ENCODE measurements around the gene DPP6.

DPP6 gene

DNA sequence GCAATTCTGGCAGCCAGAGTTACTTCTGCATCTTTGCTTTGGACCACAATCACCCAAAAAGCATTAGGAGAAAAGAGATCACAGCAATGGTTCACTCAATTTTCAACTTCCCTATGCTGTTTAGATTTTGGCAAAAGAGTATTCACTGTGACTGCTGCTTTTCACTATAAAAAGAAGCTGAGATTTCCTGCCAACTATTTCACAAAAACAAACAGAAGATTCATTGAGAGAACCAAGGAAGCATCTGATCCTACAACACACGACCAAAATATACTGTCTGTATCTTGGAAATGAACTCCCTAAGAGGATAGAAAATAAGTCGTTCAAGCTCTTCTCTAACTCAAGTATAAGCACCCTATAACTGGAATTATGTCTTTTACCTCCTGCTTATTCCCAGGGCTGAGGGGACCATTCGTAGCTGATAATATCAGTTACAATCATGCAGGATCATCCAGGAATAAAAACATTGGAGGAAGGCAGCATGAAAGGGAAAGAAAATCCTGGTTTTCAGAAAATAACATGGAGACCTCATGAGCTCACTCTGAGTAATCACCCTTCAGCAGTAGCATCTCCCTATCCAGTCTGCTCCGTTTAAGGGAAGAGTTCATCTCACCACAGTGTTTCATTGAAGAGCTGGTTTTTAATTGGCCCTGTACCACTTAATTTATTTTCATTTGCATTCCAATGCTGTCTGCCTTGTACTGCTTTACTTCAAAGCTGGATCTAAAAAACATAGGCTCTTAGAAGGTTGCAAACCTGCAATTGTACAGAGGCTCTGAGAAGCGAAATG, 694.6 kb downstream of the DPP6 start:
- DNase-seq = no peak

GRCh38 chr7:154748089-154748786, 696.0 kb downstream of the DPP6 start:
- no peak for DNase-seq

GRCh38 chr7:154750353-154750801, 698.2 kb downstream of the DPP6 start:
- DNase-seq = no peak

- DNase-seq = no peak
These were observed 701.0 kb downstream of the DPP6 start for GRCh38 chr7:154753226-154753625.

DNA sequence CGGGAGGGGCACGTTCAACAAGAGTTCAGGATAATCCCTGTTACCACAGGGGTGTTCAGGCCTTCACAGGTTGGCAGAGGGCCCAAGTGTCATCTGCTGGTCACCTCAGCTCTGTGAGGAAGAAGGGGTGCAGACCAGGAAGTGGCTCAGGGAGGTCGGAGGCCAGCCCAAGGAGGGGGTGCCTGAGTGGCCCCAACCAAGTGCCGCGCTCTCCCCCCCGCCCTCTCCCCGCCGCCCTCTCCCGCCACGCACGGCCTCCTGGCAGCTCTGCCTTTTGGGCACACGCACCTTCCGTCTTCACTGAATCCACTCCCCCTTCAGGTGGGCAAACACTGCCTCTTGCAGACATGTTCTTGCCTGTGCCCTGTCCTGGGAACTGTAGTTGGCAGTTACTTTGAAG, 705.6 kb downstream of the DPP6 start:
- no peak for DNase-seq

GRCh38 chr7:154759989-154760388, 707.8 kb downstream of the DPP6 start:
- DNase-seq = no peak

GRCh38 chr7:154765118-154765517, 712.9 kb downstream of the DPP6 start:
- no peak for DNase-seq

DNA sequence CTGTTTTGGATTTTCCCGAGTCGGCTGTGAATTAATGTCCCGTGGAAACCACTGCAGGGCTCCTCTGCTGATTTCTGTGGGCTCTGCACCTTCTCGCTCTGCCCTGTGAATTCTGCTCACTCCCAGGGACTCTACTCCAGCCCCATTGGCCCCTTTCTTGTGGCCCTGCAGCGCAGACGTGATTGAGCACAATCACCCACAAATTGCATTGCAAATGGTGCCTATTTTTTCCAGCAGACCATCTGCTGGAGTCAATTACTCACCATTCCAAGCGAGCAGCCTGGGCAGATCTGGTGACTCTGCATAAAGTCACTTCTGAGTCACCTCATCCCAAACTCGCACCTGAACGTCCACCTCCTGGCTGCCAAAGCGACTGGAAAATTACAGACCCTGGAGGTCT, 714.9 kb downstream of the DPP6 start:
- DNase-seq = no peak

GRCh38 chr7:154767821-154768415, 715.7 kb downstream of the DPP6 start:
- DNase-seq = no peak

GRCh38 chr7:154769001-154769400, 716.8 kb downstream of the DPP6 start:
- DNase-seq = no peak

- DNase-seq = no peak
These were observed 717.3 kb downstream of the DPP6 start for GRCh38 chr7:154769527-154769926.

DNA sequence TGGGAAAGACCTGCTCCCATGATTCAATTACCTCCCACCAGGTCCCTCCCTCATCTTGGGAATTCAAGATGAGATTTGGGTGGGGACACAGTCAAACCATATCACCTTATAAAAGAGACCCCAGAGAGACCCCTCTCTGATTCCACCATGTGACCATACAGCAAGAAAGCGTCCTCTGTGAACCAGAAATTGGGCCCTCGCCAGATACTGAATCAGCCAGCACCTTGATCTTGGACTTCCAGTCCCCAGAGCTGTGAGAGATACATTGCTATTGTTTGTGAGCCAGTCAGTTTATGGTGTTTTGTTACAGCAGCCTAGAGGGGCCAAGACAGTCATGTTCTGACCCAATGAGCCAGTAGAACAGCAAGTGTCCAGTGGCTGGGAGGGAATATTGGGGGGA, 718.2 kb downstream of the DPP6 start:
- no peak for DNase-seq

GRCh38 chr7:154770962-154771361, 718.8 kb downstream of the DPP6 start:
- DNase-seq = no peak

DNA sequence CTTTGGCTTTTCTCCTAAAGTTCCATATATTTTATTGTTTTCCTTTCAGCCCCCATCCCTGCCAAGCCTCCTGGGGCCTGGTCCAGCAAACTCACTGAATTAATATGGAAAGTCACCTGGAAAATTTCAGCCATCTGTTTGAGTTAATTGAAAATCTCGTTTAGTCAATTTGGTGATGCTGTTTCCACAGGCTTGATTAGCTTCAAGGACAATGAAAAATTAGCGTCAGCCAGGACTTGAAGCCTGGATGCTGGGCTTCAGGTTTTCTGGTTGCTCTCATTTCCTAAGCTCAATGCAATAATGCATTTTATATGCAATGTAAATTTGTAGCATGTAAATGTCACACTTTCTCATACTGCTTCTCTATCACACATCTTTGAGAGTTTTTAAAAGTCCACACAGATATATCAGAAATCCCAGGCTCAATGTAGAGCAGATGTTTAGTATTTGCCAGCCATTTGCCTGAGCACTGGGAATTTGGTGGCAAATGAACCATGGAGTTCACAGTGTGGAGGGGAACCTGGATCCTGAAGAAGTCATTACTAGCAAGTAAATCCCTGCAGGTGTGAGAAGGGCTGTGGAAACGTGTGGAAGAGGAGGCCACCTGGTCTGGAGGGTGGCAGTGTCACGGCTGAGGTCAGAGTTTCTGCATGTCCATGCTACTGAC, 722.2 kb downstream of the DPP6 start:
- DNase-seq = no peak

- no peak for DNase-seq
These were observed 723.5 kb downstream of the DPP6 start for GRCh38 chr7:154775681-154776080.

- no peak for DNase-seq
These were observed 724.2 kb downstream of the DPP6 start for GRCh38 chr7:154776350-154776749.

DNA sequence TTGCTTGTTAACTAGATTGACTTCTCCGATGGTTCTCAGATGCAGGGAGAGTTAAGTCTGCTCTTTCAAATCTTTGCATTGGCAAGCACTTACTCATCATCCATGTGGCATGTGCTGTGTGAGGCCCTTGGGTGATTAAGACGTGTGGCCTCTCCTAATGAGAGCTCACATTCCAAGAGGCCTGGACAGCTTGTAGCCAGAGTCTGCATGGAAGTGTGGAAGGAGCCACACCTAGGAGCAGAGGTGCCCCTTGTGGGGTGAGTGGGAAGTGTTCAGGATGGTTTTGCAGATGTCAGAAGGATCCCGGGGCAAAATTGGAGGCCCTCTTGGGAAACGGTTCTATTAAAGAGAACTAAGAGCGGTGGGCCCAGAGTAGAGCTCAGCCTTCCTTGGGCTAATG, 724.8 kb downstream of the DPP6 start:
- DNase-seq = no peak

DNA sequence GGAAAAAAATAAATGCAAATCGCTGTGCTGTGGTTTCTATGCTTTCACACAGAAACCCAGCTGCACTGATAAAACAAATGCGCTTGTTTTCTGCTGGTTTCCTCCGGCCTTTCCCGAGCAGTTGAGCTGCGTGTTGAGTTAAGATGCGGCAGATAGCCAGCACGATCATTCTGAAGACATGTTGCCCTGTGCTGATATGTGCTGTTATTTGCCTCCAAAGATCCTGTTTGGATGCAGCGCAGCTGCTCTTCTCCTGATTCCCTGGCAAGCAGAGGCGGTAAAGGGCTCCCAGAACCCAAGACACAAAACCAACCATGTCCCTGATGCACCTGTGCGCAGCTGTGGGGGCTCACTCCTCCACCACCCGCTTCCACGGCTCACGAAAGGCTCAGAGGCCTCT, 725.3 kb downstream of the DPP6 start:
- no peak for DNase-seq

DNA sequence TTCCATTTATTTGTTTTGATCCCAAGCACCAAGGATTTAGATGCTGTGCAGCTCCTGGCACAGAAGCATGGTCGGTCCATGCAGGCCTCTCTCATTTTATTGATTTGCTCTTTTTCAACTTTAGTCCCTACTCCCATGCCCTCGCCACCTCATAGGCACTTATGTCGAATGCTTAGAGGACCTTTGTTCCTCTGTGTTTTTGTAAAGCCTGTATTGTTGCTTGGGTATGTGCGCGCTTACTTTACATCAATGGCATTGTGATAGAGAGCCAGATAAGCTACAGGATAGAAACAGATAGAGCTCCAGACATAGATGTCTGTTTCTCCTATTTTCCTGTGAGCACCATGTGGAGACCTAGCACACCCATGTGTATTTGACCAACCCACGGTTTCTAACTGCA, 725.7 kb downstream of the DPP6 start:
- DNase-seq = no peak

DNA sequence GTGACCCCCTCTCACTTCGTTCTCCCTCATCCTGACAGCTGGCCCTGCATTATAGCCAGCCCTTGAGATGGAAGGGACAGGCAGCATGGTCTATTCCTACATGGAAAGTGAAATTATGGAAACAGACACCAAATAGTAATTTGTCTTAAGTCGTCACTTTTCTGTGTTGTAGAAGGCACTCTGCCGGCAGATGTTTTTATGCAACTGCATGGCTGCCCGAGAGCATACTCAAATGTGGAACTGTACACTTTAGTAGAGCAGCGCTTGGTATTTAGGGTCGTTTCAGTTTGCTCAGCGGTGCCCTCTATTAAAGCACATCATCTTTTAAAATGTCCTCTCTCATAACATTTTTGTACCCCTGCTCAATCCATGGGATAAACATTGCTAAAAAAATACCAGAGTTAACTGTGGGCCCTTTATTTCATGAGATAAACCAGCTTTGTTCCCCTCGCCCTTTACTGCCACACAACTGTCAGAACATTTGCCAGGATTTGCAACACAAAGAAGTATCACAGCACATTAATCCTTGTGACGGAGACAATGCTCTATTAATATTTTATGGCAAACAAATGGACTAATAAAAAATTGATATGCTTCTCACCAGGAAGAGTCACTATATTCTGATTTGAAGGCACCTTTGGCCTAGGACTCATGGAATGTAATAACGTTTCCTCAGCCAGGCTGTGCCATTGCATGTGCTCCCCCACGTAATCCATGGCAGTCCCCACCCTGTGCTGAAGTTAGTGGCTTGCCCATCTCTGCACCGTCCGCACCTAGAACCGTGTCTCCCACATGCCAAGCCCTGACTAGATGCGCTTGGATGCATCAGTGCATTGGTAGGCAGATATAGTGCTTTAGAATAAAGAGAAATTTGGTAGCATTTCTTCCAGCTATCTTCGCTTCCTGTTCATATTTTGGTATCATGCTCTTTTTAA, 729.4 kb downstream of the DPP6 start:
- DNase-seq = no peak

DNA sequence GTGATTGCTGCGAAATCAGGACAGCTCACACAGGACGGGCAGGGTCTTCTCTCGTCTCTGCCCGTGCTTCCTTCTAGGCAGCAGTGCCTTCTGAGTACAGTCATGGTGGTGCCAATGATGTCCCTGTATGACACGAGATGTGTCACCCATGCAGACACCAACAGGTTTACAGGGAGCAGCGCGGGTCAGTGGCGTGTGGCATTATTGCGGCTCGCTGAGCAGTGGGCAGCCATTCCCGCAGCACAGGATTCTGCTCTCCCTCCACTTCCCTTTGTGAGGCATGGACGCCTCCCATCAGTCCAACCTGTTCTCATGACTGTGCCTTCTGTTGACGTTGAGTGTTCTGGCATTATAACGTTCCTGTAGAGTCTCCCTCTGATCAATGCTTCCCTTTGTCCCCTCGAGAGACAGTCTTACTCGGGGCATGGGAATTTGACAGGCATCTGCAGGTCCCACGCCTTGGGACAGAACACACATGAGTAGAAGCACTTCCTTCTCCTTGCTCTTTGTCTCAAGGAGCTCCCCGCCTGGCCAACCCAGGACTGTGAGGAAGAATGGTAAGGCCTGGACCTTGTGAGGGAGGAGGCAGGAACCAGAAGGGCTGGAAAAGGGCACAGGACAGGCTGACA, 731.2 kb downstream of the DPP6 start:
- DNase-seq = no peak

- DNase-seq = no peak
These were observed 733.7 kb downstream of the DPP6 start for GRCh38 chr7:154785898-154786297.

Data from right forelimb (tissue), 1 donor.